IMR-90 (cell line): ENCODE data around the gene TBCD. TPM values are rescaled to one million over a fixed set of nuclear protein-coding genes. Genes with fewer than 3 reads are reported as not detected.
A peak's percentile ranks its signal among the peaks of the same experiment; 100 is the strongest.

Experiments
- ATAC-seq: fragments of 200-7000 bp; cut with Tn5 transposase; 2 replicates; pipeline ENCODE4 v1.9.1; 2020; ENCODE audit warnings: low read depth, mild to moderate bottlenecking, moderate library complexity
- BruUV-seq: library from RNA; stranded (reverse); fragments of 400-500 nt; replicated peaks from 2 replicates; lab custom pipeline; 2021; lab: Mats Ljungman, UMichigan
- CTCF ChIA-PET: fragments of 300-600 bp; formaldehyde crosslinking; extraction: SDS; loops from one replicate; lab custom pipeline; 2021; ENCODE audit warnings: antibody characterized with exemption; lab: Yijun Ruan, JAX
- POLR2A ChIA-PET: fragments of 300-600 bp; sonication (Branson Sonifier 250); formaldehyde crosslinking; loops from one replicate; lab custom pipeline; 2022; ENCODE audit warnings: antibody characterized with exemption; ENCODE audit not compliant: unreplicated experiment; lab: Charles Lee
- DNase-seq: peaks from one replicate; pipeline ENCODE4 v3.0.0; 2013
- H2AFZ ChIP-seq: replicated peaks from 2 replicates; pipeline ENCODE3; 2013; ENCODE audit warnings: low read length, mild to moderate bottlenecking; ENCODE audit not compliant: poor library complexity
- H2AK5ac ChIP-seq: 2 replicates; pipeline ENCODE4 v1.6.1; 2013; ENCODE audit warnings: low read depth, low read length, inconsistent platforms
- H2AK9ac ChIP-seq: replicated peaks from 2 replicates; pipeline ENCODE3; 2013; ENCODE audit warnings: mild to moderate bottlenecking, low read depth, low read length, moderate library complexity; ENCODE audit not compliant: poor library complexity
- H2BK120ac ChIP-seq: 2 replicates; pipeline ENCODE4 v1.6.1; 2013; ENCODE audit warnings: low read depth, low read length, inconsistent platforms
- H2BK15ac ChIP-seq: 3 replicates; pipeline ENCODE4 v1.6.1; 2013; ENCODE audit warnings: low read depth, low read length, inconsistent platforms
- H2BK20ac ChIP-seq: 2 replicates; pipeline ENCODE4 v1.6.1; 2013; ENCODE audit warnings: low read depth, mild to moderate bottlenecking, inconsistent platforms, low read length, moderate library complexity
- H2BK5ac ChIP-seq: 2 replicates; pipeline ENCODE4 v1.6.1; 2013; ENCODE audit warnings: mild to moderate bottlenecking, low read depth, low read length, inconsistent platforms; ENCODE audit not compliant: poor library complexity, severe bottlenecking
- H3K14ac ChIP-seq: replicated peaks from 2 replicates; pipeline ENCODE4 v1.6.1; 2013; ENCODE audit warnings: low read depth, low read length, inconsistent platforms
- H3K18ac ChIP-seq: 2 replicates; pipeline ENCODE4 v1.6.1; 2013; ENCODE audit warnings: low read depth, low read length, control low read depth
- H3K23ac ChIP-seq: 2 replicates; pipeline ENCODE4 v1.6.1; 2013; ENCODE audit warnings: low read depth, low read length, inconsistent platforms
- H3K27ac ChIP-seq: 2 replicates; pipeline ENCODE4 v1.5.1; 2013; ENCODE audit warnings: mild to moderate bottlenecking, control low read depth, low read length; ENCODE audit not compliant: insufficient read depth
- H3K27me3 ChIP-seq: 2 replicates; pipeline ENCODE4 v1.6.1; 2013; ENCODE audit warnings: low read length; ENCODE audit not compliant: control insufficient read depth, insufficient read depth
- H3K36me3 ChIP-seq: 2 replicates; pipeline ENCODE4 v1.6.1; 2013; ENCODE audit warnings: low read length, mixed read lengths; ENCODE audit not compliant: control insufficient read depth, insufficient read depth
- H3K4ac ChIP-seq: 2 replicates; pipeline ENCODE4 v1.6.1; 2013; ENCODE audit warnings: low read depth, low read length, inconsistent platforms
- H3K4me1 ChIP-seq: 2 replicates; pipeline ENCODE4 v1.6.1; 2013; ENCODE audit warnings: low read length, mixed read lengths; ENCODE audit not compliant: control insufficient read depth, insufficient read depth
- H3K4me2 ChIP-seq: 2 replicates; pipeline ENCODE4 v1.6.1; 2013; ENCODE audit warnings: low read depth, mild to moderate bottlenecking, control low read depth, low read length, moderate library complexity
- H3K4me3 ChIP-seq: 2 replicates; pipeline ENCODE4 v1.5.1; 2013; ENCODE audit warnings: low read depth, mild to moderate bottlenecking, control low read depth, low read length, moderate library complexity; ENCODE audit not compliant: insufficient read depth
- H3K56ac ChIP-seq: 2 replicates; pipeline ENCODE4 v1.6.1; 2013; ENCODE audit warnings: low read length, inconsistent platforms; ENCODE audit not compliant: insufficient read depth; ENCODE audit errors: extremely low read depth
- H3K79me1 ChIP-seq, 2 experiments: 2 replicates each; pipeline ENCODE4 v1.6.1; 2013; ENCODE audit warnings: low read length in 2 of 2, inconsistent platforms in 1 of 2, low read depth in 1 of 2
- H3K9ac ChIP-seq: 2 replicates; pipeline ENCODE4 v1.6.1; 2013; ENCODE audit warnings: low read depth, low read length, control low read depth
- H3K9me1 ChIP-seq: 2 replicates; pipeline ENCODE4 v1.6.1; 2013; ENCODE audit warnings: low read length, inconsistent platforms; ENCODE audit not compliant: insufficient read depth
- H3K9me3 ChIP-seq: 2 replicates; pipeline ENCODE4 v1.6.1; 2013; ENCODE audit warnings: low read length; ENCODE audit not compliant: control insufficient read depth, insufficient read depth
- H4K20me1 ChIP-seq: 2 replicates; pipeline ENCODE4 v1.6.1; 2013; ENCODE audit warnings: low read length, inconsistent platforms; ENCODE audit not compliant: insufficient read depth
- H4K5ac ChIP-seq: 2 replicates; pipeline ENCODE4 v1.6.1; 2013; ENCODE audit warnings: mild to moderate bottlenecking, low read depth, low read length, control low read depth
- H4K8ac ChIP-seq, 2 experiments: 2 replicates each; pipeline ENCODE4 v1.6.1; 2013; ENCODE audit warnings: low read depth in 2 of 2, low read length in 2 of 2, control low read depth in 1 of 2, inconsistent platforms in 1 of 2
- H4K91ac ChIP-seq: 2 replicates; pipeline ENCODE4 v1.6.1; 2013; ENCODE audit warnings: low read depth, low read length, inconsistent platforms; ENCODE audit not compliant: insufficient read depth
- BHLHE40 ChIP-seq: fragments of 150-350 bp; IDR thresholded peaks from 2 replicates; pipeline ENCODE4 v1.6.1; 2016; ENCODE audit warnings: mild to moderate bottlenecking, low read depth, low read length
- CEBPB ChIP-seq: IDR thresholded peaks from 2 replicates; pipeline ENCODE4 v1.6.1; 2012; ENCODE audit warnings: low read depth, low read length, improper control_type of control experiment
- CHD1 ChIP-seq: IDR thresholded peaks from 2 replicates; pipeline ENCODE4 v1.6.1; 2012; ENCODE audit warnings: low read depth, low read length, improper control_type of control experiment
- FOS ChIP-seq: fragments of 150-350 bp; IDR thresholded peaks from 2 replicates; pipeline ENCODE4 v1.6.1; 2016; ENCODE audit warnings: low read depth, low read length
- MAFK ChIP-seq: IDR thresholded peaks from 2 replicates; pipeline ENCODE4 v1.6.1; 2012; ENCODE audit warnings: low read depth, low read length, improper control_type of control experiment
- MAZ ChIP-seq: IDR thresholded peaks from 2 replicates; pipeline ENCODE4 v1.6.1; 2012; ENCODE audit warnings: low read depth, mild to moderate bottlenecking, low read length, improper control_type of control experiment, moderate library complexity, borderline replicate concordance
- MXI1 ChIP-seq: IDR thresholded peaks from 2 replicates; pipeline ENCODE4 v1.6.1; 2012; ENCODE audit warnings: low read depth, mild to moderate bottlenecking, low read length, moderate library complexity, borderline replicate concordance
- NFE2L2 ChIP-seq: fragments of 150-350 bp; IDR thresholded peaks from 2 replicates; pipeline ENCODE4 v1.6.1; 2016; ENCODE audit warnings: low read depth, mild to moderate bottlenecking, low read length
- POLR2A ChIP-seq: IDR thresholded peaks from 2 replicates; pipeline ENCODE4 v1.6.1; 2012; ENCODE audit warnings: mild to moderate bottlenecking, low read depth, low read length
- RAD21 ChIP-seq: IDR thresholded peaks from 2 replicates; pipeline ENCODE4 v1.6.1; 2012; ENCODE audit warnings: low read length, improper control_type of control experiment
- RCOR1 ChIP-seq: IDR thresholded peaks from 2 replicates; pipeline ENCODE4 v1.6.1; 2012; ENCODE audit warnings: mild to moderate bottlenecking, low read length, improper control_type of control experiment; ENCODE audit not compliant: insufficient replicate concordance
- RFX5 ChIP-seq: IDR thresholded peaks from 2 replicates; pipeline ENCODE4 v1.8.0; 2012; ENCODE audit warnings: low read depth, mild to moderate bottlenecking, low read length, moderate library complexity
- SMC3 ChIP-seq: fragments of 150-350 bp; IDR thresholded peaks from 2 replicates; pipeline ENCODE4 v1.6.1; 2016; ENCODE audit warnings: low read depth, mild to moderate bottlenecking, antibody characterized with exemption, low read length, moderate library complexity
- WGBS, 2 experiments: methylation state at CpG; one replicate each; pipeline versions ENCODE4 v1.1.5 to v1.1.7; 2013; ENCODE audit warnings: missing lambda C conversion rate in 2 of 2; ENCODE audit not compliant: insufficient read length in 1 of 2; ENCODE audit errors: extremely low coverage in 2 of 2; 5-methylcytosine and 5-hydroxymethylcytosine counted together
- dilution Hi-C: fragments of 300-500 bp; cut with HindIII; formaldehyde crosslinking; loops from one replicate; pipeline ENCODE4 v1.14.3; 2018; ENCODE audit warnings: low sequenced_read_pairs; ENCODE audit not compliant: unreplicated experiment
- in situ Hi-C: fragments of 300-500 bp; cut with MboI; formaldehyde crosslinking; loops from 3 replicates; pipeline ENCODE4 v1.14.3; 2019; ENCODE audit warnings: low sequenced_read_pairs, inconsistent platforms, mixed read lengths
- intact Hi-C: fragments of 100-400 bp; cut with micrococcal nuclease; formaldehyde crosslinking; loops from 2 replicates; pipeline ENCODE4 v1.10.0; 2022
- polyA plus RNA-seq, 3 experiments: library from polyadenylated mRNA; depleted of rRNA; stranded (reverse); fragments of >200 nt; gene quantifications; 2 replicates each; pipeline ENCODE4 v1.2.3, GENCODE V29; 2012; ENCODE audit warnings: low replicate concordance in 1 of 3
- total RNA-seq: library from RNA; depleted of rRNA; stranded (reverse); fragments of >200 nt; gene quantifications from 2 replicates; pipeline ENCODE4 v1.2.3, GENCODE V29; 2012
- TF ChIP-seq, protein P1 (sequence below): fragments of 150-350 bp; IDR thresholded peaks from 2 replicates; pipeline ENCODE4 v1.6.1; 2016; ENCODE audit warnings: low read depth, mild to moderate bottlenecking, low read length, moderate library complexity, borderline replicate concordance
- TF ChIP-seq, protein P2 (sequence below): conservative IDR thresholded peaks from 2 replicates; pipeline ENCODE4 v1.5.1; 2012; ENCODE audit warnings: mild to moderate bottlenecking, low read depth, low read length, improper control_type of control experiment
- TF ChIP-seq, protein P3 (sequence below): fragments of 150-350 bp; IDR thresholded peaks from 2 replicates; pipeline ENCODE4 v1.6.1; 2017; ENCODE audit warnings: mild to moderate bottlenecking, antibody characterized with exemption, low read length, low read depth

The TBCD gene
- total and polyA plus RNA-seq, 2 of the 4 experiments (the other 2 are of a cell fraction), result 21.9 to 54.5 TPM

DNA sequence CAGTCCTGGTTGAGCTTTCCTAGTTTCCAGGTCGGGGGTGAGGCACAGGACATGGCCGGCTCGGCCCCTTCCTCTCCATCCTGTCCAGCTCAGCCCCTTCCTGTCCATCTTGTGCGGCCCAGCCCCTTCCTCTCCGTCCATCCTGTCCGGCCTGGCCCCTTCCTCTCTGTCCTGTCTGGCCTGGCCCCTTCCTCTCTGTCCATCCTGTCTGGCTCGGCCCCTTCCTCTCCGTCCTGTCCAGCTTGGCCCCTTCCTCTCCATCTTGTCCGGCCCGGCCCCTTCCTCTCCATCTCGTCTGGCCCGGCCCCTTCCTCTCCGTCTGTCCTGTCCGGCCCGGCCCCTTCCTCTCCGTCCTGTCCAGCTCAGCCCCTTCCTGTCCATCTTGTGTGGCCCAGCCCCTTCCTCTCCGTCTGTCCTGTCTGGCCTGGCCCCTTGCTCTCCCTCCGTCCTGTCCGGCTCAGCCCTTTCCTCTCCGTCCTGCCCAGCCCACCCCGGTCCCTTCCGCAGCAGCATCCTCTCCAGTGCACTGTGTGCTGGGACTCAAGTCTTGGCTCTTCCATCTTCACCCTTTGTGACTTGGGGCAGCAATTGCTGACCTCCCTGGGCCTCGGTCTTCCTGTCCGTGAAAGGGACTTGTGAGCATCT is 93.4 kb downstream of the TBCD start:
- intact Hi-C loops (no loop called here), in situ Hi-C loops (no loop called here), dilution Hi-C loops (no loop called here)
- WGBS, 2 experiments, result 76% methylated on average over 18 of the region's 24 CpGs; no CpG with 5 or more reads in 1 of the 2 experiments
- no peaks in the 10 kb centered on the region for H3K9me3 ChIP-seq
- no peak overlapping the region for H3K18ac ChIP-seq
- no peak overlapping the region for H4K5ac ChIP-seq
- peaks cover 3% of the 10 kb centered on the region; the same call in 1 of the 2 replicates for H3K9me1 ChIP-seq
- no peak overlapping the region for H2BK20ac ChIP-seq
- H3K79me1 ChIP-seq, result peaks cover 0 to 14% of the 10 kb centered on the region in 2 experiments; a peak in 2 of 4 replicates
- no peak overlapping the region for H2AFZ ChIP-seq
- H3K4me2 ChIP-seq, result no peak overlapping the region
- no peaks in the 10 kb centered on the region for H3K4me1 ChIP-seq
- no peak overlapping the region for H3K23ac ChIP-seq
- TF ChIP-seq CHD1, result no peak
- TF ChIP-seq RFX5, result no peak
- no peak for TF ChIP-seq POLR2A
- TF ChIP-seq, protein P1, sequence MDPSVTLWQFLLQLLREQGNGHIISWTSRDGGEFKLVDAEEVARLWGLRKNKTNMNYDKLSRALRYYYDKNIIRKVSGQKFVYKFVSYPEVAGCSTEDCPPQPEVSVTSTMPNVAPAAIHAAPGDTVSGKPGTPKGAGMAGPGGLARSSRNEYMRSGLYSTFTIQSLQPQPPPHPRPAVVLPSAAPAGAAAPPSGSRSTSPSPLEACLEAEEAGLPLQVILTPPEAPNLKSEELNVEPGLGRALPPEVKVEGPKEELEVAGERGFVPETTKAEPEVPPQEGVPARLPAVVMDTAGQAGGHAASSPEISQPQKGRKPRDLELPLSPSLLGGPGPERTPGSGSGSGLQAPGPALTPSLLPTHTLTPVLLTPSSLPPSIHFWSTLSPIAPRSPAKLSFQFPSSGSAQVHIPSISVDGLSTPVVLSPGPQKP, result no peak
- no peak for TF ChIP-seq RCOR1
- no peak for TF ChIP-seq FOS
- TF ChIP-seq MXI1, result no peak
- no peak for TF ChIP-seq NFE2L2
- TF ChIP-seq, protein P2, sequence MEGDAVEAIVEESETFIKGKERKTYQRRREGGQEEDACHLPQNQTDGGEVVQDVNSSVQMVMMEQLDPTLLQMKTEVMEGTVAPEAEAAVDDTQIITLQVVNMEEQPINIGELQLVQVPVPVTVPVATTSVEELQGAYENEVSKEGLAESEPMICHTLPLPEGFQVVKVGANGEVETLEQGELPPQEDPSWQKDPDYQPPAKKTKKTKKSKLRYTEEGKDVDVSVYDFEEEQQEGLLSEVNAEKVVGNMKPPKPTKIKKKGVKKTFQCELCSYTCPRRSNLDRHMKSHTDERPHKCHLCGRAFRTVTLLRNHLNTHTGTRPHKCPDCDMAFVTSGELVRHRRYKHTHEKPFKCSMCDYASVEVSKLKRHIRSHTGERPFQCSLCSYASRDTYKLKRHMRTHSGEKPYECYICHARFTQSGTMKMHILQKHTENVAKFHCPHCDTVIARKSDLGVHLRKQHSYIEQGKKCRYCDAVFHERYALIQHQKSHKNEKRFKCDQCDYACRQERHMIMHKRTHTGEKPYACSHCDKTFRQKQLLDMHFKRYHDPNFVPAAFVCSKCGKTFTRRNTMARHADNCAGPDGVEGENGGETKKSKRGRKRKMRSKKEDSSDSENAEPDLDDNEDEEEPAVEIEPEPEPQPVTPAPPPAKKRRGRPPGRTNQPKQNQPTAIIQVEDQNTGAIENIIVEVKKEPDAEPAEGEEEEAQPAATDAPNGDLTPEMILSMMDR, result no peak
- TF ChIP-seq RAD21, result no peak
- no peak for TF ChIP-seq CEBPB
- no peak for TF ChIP-seq SMC3
- no peak for TF ChIP-seq MAZ
- no peak for TF ChIP-seq MAFK
- TF ChIP-seq BHLHE40, result no peak
- TF ChIP-seq, protein P3, sequence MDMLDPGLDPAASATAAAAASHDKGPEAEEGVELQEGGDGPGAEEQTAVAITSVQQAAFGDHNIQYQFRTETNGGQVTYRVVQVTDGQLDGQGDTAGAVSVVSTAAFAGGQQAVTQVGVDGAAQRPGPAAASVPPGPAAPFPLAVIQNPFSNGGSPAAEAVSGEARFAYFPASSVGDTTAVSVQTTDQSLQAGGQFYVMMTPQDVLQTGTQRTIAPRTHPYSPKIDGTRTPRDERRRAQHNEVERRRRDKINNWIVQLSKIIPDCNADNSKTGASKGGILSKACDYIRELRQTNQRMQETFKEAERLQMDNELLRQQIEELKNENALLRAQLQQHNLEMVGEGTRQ, result no peak
- H4K8ac ChIP-seq, result no peak overlapping the region
- H4K91ac ChIP-seq, result no peak overlapping the region
- no TSS peak for BruUV-seq
- H2BK120ac ChIP-seq, result no peak overlapping the region
- ATAC-seq, result no peak
- no peak overlapping the region for H2AK5ac ChIP-seq
- no peak overlapping the region for H2BK15ac ChIP-seq
- CTCF ChIA-PET, result interaction anchor here (1.5 kb wide), 1 partner anchor 10 kb away, joined by 7 read pairs; no protein-coding TSS in a partner anchor
- no peak overlapping the region for H3K27ac ChIP-seq
- H2AK9ac ChIP-seq, result peak overlapping the region; percentile 3
- H3K36me3 ChIP-seq, result 0 out of 2 replicates have a peak, but pooled peaks cover 3% of the 10 kb centered on the region
- no peak overlapping the region for H2BK5ac ChIP-seq
- H3K9ac ChIP-seq, result no peak overlapping the region
- H3K4ac ChIP-seq, result no peak overlapping the region
- H3K56ac ChIP-seq, result no peak overlapping the region
- DNase-seq, result no peak
- H3K14ac ChIP-seq, result no peak overlapping the region
- no peaks in the 10 kb centered on the region for H3K27me3 ChIP-seq
- H4K20me1 ChIP-seq, result no peaks in the 10 kb centered on the region; the same call in 1 of the 2 replicates
- POLR2A ChIA-PET, result no interaction called here
- no peak overlapping the region for H3K4me3 ChIP-seq
